ENCODE data around the gene POLR3A. TPM values are rescaled to one million over a fixed set of nuclear protein-coding genes. Genes with fewer than 3 reads are reported as not detected.

The POLR3A gene
- total RNA-seq, 6 donors from 2014 or later = 10.5 to 18.9 (median 11.0) TPM

- no peak overlapping the region for H3K27ac ChIP-seq
- peaks cover 5 to 67% (median 51%) of the 10 kb centered on the region in 4 donors for H3K36me3 ChIP-seq
These were observed 35.7 kb downstream of the POLR3A start for GRCh38 chr10:77993620-77994019.

GRCh38 chr10:77989081-77989724 lies 40.1 kb downstream of the POLR3A start:
- Histone ChIP-seq H3K4me3 (no peak overlapping the region), H3K27me3 (no peaks in the 10 kb centered on the region), H3K9me3 (no peaks in the 10 kb centered on the region), H3K36me3 (peaks cover 18 to 100% (median 89%) of the 10 kb centered on the region in 4 donors), H3K4me1 (peaks cover 0 to 2% (median 0%) of the 10 kb centered on the region in 4 donors), H3K27ac (no peak overlapping the region)
- DNase-seq (no peak), ATAC-seq (ENCODE audit: low FRiP score in 2 of 2) (no peak)
- 90 to 93% methylated on average over 9 to 11 of the region's 11 CpGs for WGBS, 2 donors
- no peak for TF ChIP-seq POLR2AphosphoS5 (IDR thresholded peaks at IDR 0.05)
- TF ChIP-seq CTCF (IDR thresholded peaks at IDR 0.05) = no peak
- no peak for TF ChIP-seq POLR2A (IDR thresholded peaks at IDR 0.05)
- TF ChIP-seq EP300 (IDR thresholded peaks at IDR 0.05) = no peak

More at GRCh38 chr10:77993620-77994019, 35.7 kb downstream of the POLR3A start:
- TF ChIP-seq POLR2AphosphoS5 (IDR thresholded peaks at IDR 0.05) (no peak), EP300 (IDR thresholded peaks at IDR 0.05) (no peak), POLR2A (IDR thresholded peaks at IDR 0.05) (no peak), CTCF (IDR thresholded peaks at IDR 0.05) (no peak)
- ATAC-seq (ENCODE audit: low FRiP score in 2 of 2) = no peak
- WGBS, 2 donors = 94 to 96% methylated on average over 3 of the region's 3 CpGs
- no peaks in the 10 kb centered on the region for H3K4me1 ChIP-seq
- no peaks in the 10 kb centered on the region for H3K27me3 ChIP-seq
- no peaks in the 10 kb centered on the region for H3K9me3 ChIP-seq
- no peak overlapping the region for H3K4me3 ChIP-seq
- DNase-seq = no peak

- TF ChIP-seq EP300 (IDR thresholded peaks at IDR 0.05) (no peak), CTCF (IDR thresholded peaks at IDR 0.05) (no peak), POLR2AphosphoS5 (IDR thresholded peaks at IDR 0.05) (no peak)
- DNase-seq = no peak
- no peak overlapping the region for H3K4me3 ChIP-seq
- no peaks in the 10 kb centered on the region for H3K27me3 ChIP-seq
- no peaks in the 10 kb centered on the region for H3K9me3 ChIP-seq
- 96 to 97% methylated on average over 7 of the region's 7 CpGs for WGBS, 2 donors
- H3K36me3 ChIP-seq = peaks cover 22 to 100% (median 87%) of the 10 kb centered on the region in 4 donors
- H3K4me1 ChIP-seq = peaks cover 0 to 3% (median 1%) of the 10 kb centered on the region in 4 donors
- no peak overlapping the region for H3K27ac ChIP-seq
- no peak for ATAC-seq (ENCODE audit: low FRiP score in 2 of 2)
These were observed 41.6 kb downstream of the POLR3A start for GRCh38 chr10:77987671-77988255.

- TF ChIP-seq POLR2AphosphoS5 (IDR thresholded peaks at IDR 0.05) = no peak
- no peak for TF ChIP-seq POLR2A (IDR thresholded peaks at IDR 0.05)
- TF ChIP-seq CTCF (IDR thresholded peaks at IDR 0.05) = no peak
- TF ChIP-seq EP300 (IDR thresholded peaks at IDR 0.05) = no peak
- no peak for DNase-seq
- Histone ChIP-seq H3K27me3 (no peaks in the 10 kb centered on the region), H3K27ac (no peak overlapping the region), H3K4me3 (no peak overlapping the region), H3K9me3 (no peaks in the 10 kb centered on the region), H3K4me1 (peaks cover 0 to 3% (median 1%) of the 10 kb centered on the region in 4 donors), H3K36me3 (peaks cover 32 to 97% (median 84%) of the 10 kb centered on the region in 4 donors)
- 72 to 90% methylated on average over 4 of the region's 4 CpGs for WGBS, 2 donors
- ATAC-seq (ENCODE audit: low FRiP score in 2 of 2) = no peak
These were observed 44.3 kb downstream of the POLR3A start for GRCh38 chr10:77984986-77985385.

Data from upper lobe of left lung (tissue), 6 donors.